H1 (cell line): Measurements from ENCODE around the gene NPFF. TPM values are rescaled to one million over a fixed set of nuclear protein-coding genes. Genes with fewer than 3 reads are reported as not detected.

ENCODE experiments used
- CTCF ChIA-PET: fragments of 300-600 bp; sonication (Branson Sonifier 250); formaldehyde crosslinking; loops from one replicate; lab custom pipeline; 2021; ENCODE audit not compliant: partially characterized antibody; lab: Charles Lee
- POLR2A ChIA-PET: fragments of 300-600 bp; sonication (Branson Sonifier 250); formaldehyde crosslinking; loops from one replicate; lab custom pipeline; 2021; ENCODE audit warnings: inconsistent platforms; ENCODE audit not compliant: partially characterized antibody; lab: Charles Lee
- DNase-seq, 2 experiments: peaks; one replicate each; pipeline versions ENCODE4 v3.0.0 to v3.0.0-alpha.2; 2010 to 2022; ENCODE audit warnings: low spot score in 2 of 2, low read depth in 1 of 2, mixed read lengths in 1 of 2
- FAIRE-seq: peaks from 2 replicates; lab custom pipeline; 2011; peaks lifted over from hg19 to GRCh38; lab: Jason Lieb, UNC
- H2AFZ ChIP-seq: 2 replicates; pipeline ENCODE4 v1.8.1; 2012; ENCODE audit warnings: low read length, inconsistent platforms
- H2AK5ac ChIP-seq: 2 replicates; pipeline ENCODE4 v1.6.1; 2013; ENCODE audit warnings: low read depth, low read length
- H2BK120ac ChIP-seq: replicated peaks from 2 replicates; pipeline ENCODE3; 2013; ENCODE audit warnings: low read depth, low read length, inconsistent platforms
- H2BK12ac ChIP-seq: 2 replicates; pipeline ENCODE4 v1.6.1; 2013; ENCODE audit warnings: low read depth, low read length
- H2BK15ac ChIP-seq: 2 replicates; pipeline ENCODE4 v1.6.1; 2013; ENCODE audit warnings: low read length
- H2BK20ac ChIP-seq: 2 replicates; pipeline ENCODE4 v1.6.1; 2013; ENCODE audit warnings: low read length
- H2BK5ac ChIP-seq: 2 replicates; pipeline ENCODE4 v1.6.1; 2013; ENCODE audit warnings: low read depth, low read length
- H3K14ac ChIP-seq: 2 replicates; pipeline ENCODE4 v1.6.1; 2013; ENCODE audit warnings: inconsistent platforms; ENCODE audit not compliant: insufficient read length
- H3K18ac ChIP-seq: 2 replicates; pipeline ENCODE4 v1.6.1; 2013; ENCODE audit warnings: low read length; ENCODE audit errors: extremely low read depth
- H3K23ac ChIP-seq: 2 replicates; pipeline ENCODE4 v1.6.1; 2013; ENCODE audit warnings: inconsistent platforms; ENCODE audit not compliant: insufficient read length
- H3K23me2 ChIP-seq: 2 replicates; pipeline ENCODE4 v1.6.1; 2013; ENCODE audit warnings: low read depth, low read length
- H3K27ac ChIP-seq: 2 replicates; pipeline ENCODE4 v1.6.1; 2011; ENCODE audit warnings: low read depth, low read length, inconsistent platforms
- H3K27me3 ChIP-seq, 4 experiments: replicated peaks in 1 of 4; 1 replicate in 1 of 4; 2 replicates in 3 of 4; pipeline versions ENCODE4 v1.6.1 to v1.8.1; 2011 to 2013; ENCODE audit warnings: low read length in 3 of 4, mild to moderate bottlenecking in 3 of 4, inconsistent platforms in 2 of 4, mixed read lengths in 2 of 4, moderate library complexity in 1 of 4; ENCODE audit not compliant: control insufficient read depth in 3 of 4, insufficient read depth in 3 of 4; ENCODE audit errors: extremely low read depth in 1 of 4
- H3K36me3 ChIP-seq, 4 experiments: 2 replicates each; pipeline versions ENCODE4 v1.6.1 to v1.8.1; 2011 to 2013; ENCODE audit warnings: mild to moderate bottlenecking in 4 of 4, low read length in 3 of 4, moderate library complexity in 2 of 4, control low read depth in 1 of 4, inconsistent platforms in 1 of 4; ENCODE audit not compliant: insufficient read depth in 4 of 4, control insufficient read depth in 2 of 4
- H3K4ac ChIP-seq: replicated peaks from 2 replicates; pipeline ENCODE3; 2013; ENCODE audit warnings: low read length, low read depth, mixed read lengths, inconsistent platforms; ENCODE audit not compliant: insufficient read length
- H3K4me1 ChIP-seq, 4 experiments: replicated peaks in 1 of 4; 1 replicate in 1 of 4; 2 replicates in 3 of 4; pipeline versions ENCODE4 v1.6.1 to v1.8.1; 2011 to 2013; ENCODE audit warnings: low read length in 3 of 4, inconsistent platforms in 2 of 4, mixed read lengths in 1 of 4; ENCODE audit not compliant: insufficient read depth in 4 of 4, control insufficient read depth in 3 of 4
- H3K4me2 ChIP-seq, 2 experiments: 2 replicates each; pipeline versions ENCODE4 v1.6.1 to v1.8.1; 2011 to 2013; ENCODE audit warnings: low read depth in 2 of 2, low read length in 2 of 2, control low read depth in 1 of 2, inconsistent platforms in 1 of 2, mild to moderate bottlenecking in 1 of 2; ENCODE audit not compliant: insufficient read depth in 1 of 2
- H3K4me3 ChIP-seq, 4 experiments: fragments of 200-600, 300-600 bp in 1 of 4; sonication (generic), shearing (Covaris generic), sonication (Bioruptor Twin) in 1 of 4; 2 replicates each; pipeline versions ENCODE4 v1.5.1 to v1.8.1; 2011 to 2016; ENCODE audit warnings: low read length in 4 of 4, low read depth in 3 of 4, control low read depth in 2 of 4, inconsistent platforms in 2 of 4, mild to moderate bottlenecking in 2 of 4, mixed read lengths in 1 of 4, moderate library complexity in 1 of 4; ENCODE audit not compliant: insufficient read depth in 2 of 4; ENCODE audit errors: extremely low read depth in 1 of 4
- H3K56ac ChIP-seq: replicated peaks from 2 replicates; pipeline ENCODE3; 2013; ENCODE audit warnings: low read depth, mild to moderate bottlenecking, mixed read lengths, low read length, inconsistent platforms; ENCODE audit not compliant: insufficient read length
- H3K79me1 ChIP-seq: 2 replicates; pipeline ENCODE4 v1.6.1; 2013; ENCODE audit warnings: low read depth, low read length, control low read depth
- H3K79me2 ChIP-seq, 2 experiments: 2 replicates each; pipeline versions ENCODE4 v1.6.1 to v1.8.1; 2012 to 2013; ENCODE audit warnings: low read length in 2 of 2, mild to moderate bottlenecking in 2 of 2, inconsistent platforms in 1 of 2; ENCODE audit not compliant: insufficient read depth in 2 of 2, control insufficient read depth in 1 of 2
- H3K9ac ChIP-seq, 4 experiments: replicated peaks in 1 of 4; 1 replicate in 1 of 4; 2 replicates in 3 of 4; pipeline versions ENCODE4 v1.6.1 to v1.8.1; 2011 to 2013; ENCODE audit warnings: low read depth in 3 of 4, low read length in 3 of 4, control low read depth in 2 of 4, mild to moderate bottlenecking in 2 of 4, moderate library complexity in 2 of 4, inconsistent platforms in 1 of 4; ENCODE audit errors: extremely low read depth in 1 of 4
- H3K9me3 ChIP-seq, 2 experiments: 2 replicates each; pipeline versions ENCODE4 v1.6.1 to v1.8.1; 2012 to 2013; ENCODE audit warnings: mild to moderate bottlenecking in 2 of 2, moderate library complexity in 2 of 2, control low read depth in 1 of 2, inconsistent platforms in 1 of 2, low read depth in 1 of 2, low read length in 1 of 2, mixed read lengths in 1 of 2; ENCODE audit not compliant: insufficient read depth in 2 of 2
- H4K20me1 ChIP-seq, 2 experiments: replicated peaks in 1 of 2; 2 replicates each; pipeline versions ENCODE3 to v1.8.1; 2011 to 2013; ENCODE audit warnings: inconsistent platforms in 2 of 2, low read length in 2 of 2, mild to moderate bottlenecking in 1 of 2; ENCODE audit not compliant: insufficient read depth in 2 of 2, control insufficient read depth in 1 of 2
- H4K5ac ChIP-seq: 2 replicates; pipeline ENCODE4 v1.6.1; 2013; ENCODE audit warnings: low read length, low read depth, mixed read lengths, inconsistent platforms; ENCODE audit not compliant: insufficient read length
- H4K8ac ChIP-seq: 2 replicates; pipeline ENCODE4 v1.8.0; 2013; ENCODE audit warnings: mild to moderate bottlenecking, moderate library complexity, low read length, inconsistent platforms; ENCODE audit not compliant: insufficient read depth; ENCODE audit errors: extremely low read depth
- H4K91ac ChIP-seq: replicated peaks from 2 replicates; pipeline ENCODE3; 2013; ENCODE audit warnings: low read length, mixed read lengths, inconsistent platforms; ENCODE audit not compliant: insufficient read length
- ATF3 ChIP-seq: IDR thresholded peaks from 2 replicates; pipeline ENCODE4 v1.6.1; 2011; ENCODE audit warnings: low read depth, mild to moderate bottlenecking, low read length; ENCODE audit not compliant: insufficient read depth
- BACH1 ChIP-seq: IDR thresholded peaks from 2 replicates; pipeline ENCODE4 v1.6.1; 2012; ENCODE audit warnings: low read length, improper control_type of control experiment
- CBX5 ChIP-seq: fragments of 300-800, 300-1000 bp; sonication (generic); IDR thresholded peaks from 2 replicates; pipeline ENCODE4 v1.7.1; 2016; ENCODE audit warnings: antibody characterized with exemption, low read length, low read depth
- FOSL1 ChIP-seq: IDR thresholded peaks from 2 replicates; pipeline ENCODE4 v1.6.1; 2011; ENCODE audit warnings: mild to moderate bottlenecking, low read depth, low read length, moderate library complexity; ENCODE audit not compliant: insufficient read depth
- GABPA ChIP-seq: IDR thresholded peaks from 2 replicates; pipeline ENCODE4 v1.6.1; 2011; ENCODE audit warnings: mild to moderate bottlenecking, low read length, moderate library complexity, borderline replicate concordance; ENCODE audit not compliant: insufficient read depth
- KDM5A ChIP-seq: fragments of 200-600 bp; IDR thresholded peaks from 2 replicates; pipeline ENCODE4 v1.7.1; 2012; ENCODE audit warnings: mild to moderate bottlenecking, low read length, inconsistent platforms, mixed read lengths
- MAX ChIP-seq: IDR thresholded peaks from 2 replicates; pipeline ENCODE4 v1.6.1; 2012; ENCODE audit warnings: inconsistent platforms
- NANOG ChIP-seq: IDR thresholded peaks from 2 replicates; pipeline ENCODE4 v1.6.1; 2011; ENCODE audit warnings: low read length, low read depth, mild to moderate bottlenecking, inconsistent platforms; ENCODE audit not compliant: insufficient read depth, poor library complexity, severe bottlenecking
- NRF1 ChIP-seq: IDR thresholded peaks from 2 replicates; pipeline ENCODE4 v1.6.1; 2011; ENCODE audit warnings: mild to moderate bottlenecking, low read depth, low read length, improper control_type of control experiment
- POLR2A ChIP-seq, 2 experiments: IDR thresholded peaks; 1 replicate in 1 of 2; 2 replicates in 1 of 2; pipeline ENCODE4 v1.6.1; 2011; ENCODE audit warnings: low read depth in 2 of 2, low read length in 2 of 2, mild to moderate bottlenecking in 2 of 2; ENCODE audit errors: control extremely low read depth in 1 of 2
- POU5F1 ChIP-seq: IDR thresholded peaks from 2 replicates; pipeline ENCODE4 v1.6.1; 2011; ENCODE audit warnings: low read depth, mild to moderate bottlenecking, low read length, moderate library complexity
- SIRT6 ChIP-seq: IDR thresholded peaks from one replicate; pipeline ENCODE4 v1.7.1; 2012; ENCODE audit warnings: low read length, inconsistent platforms
- SIX5 ChIP-seq: IDR thresholded peaks from 2 replicates; pipeline ENCODE4 v1.6.1; 2011; ENCODE audit warnings: mild to moderate bottlenecking, low read depth, low read length
- WGBS, 2 experiments: shearing (Covaris generic) in 1 of 2; methylation state at CpG; one replicate each; pipeline versions ENCODE4 v1.1.6 to v1.1.7; 2013 to 2015; ENCODE audit warnings: low lambda C conversion rate in 2 of 2, mixed read lengths in 2 of 2, inconsistent platforms in 1 of 2, low coverage in 1 of 2, missing lambda C conversion rate in 1 of 2; ENCODE audit not compliant: insufficient replicate concordance in 2 of 2, insufficient coverage in 1 of 2, insufficient read length in 1 of 2; ENCODE audit errors: extremely low coverage in 1 of 2, missing lambda C conversion rate in 1 of 2; 5-methylcytosine and 5-hydroxymethylcytosine counted together
- polyA plus RNA-seq, 7 experiments: library from polyadenylated mRNA; depleted of rRNA in 3 of 7; stranded (reverse) in 5 of 7; unstranded in 2 of 7; fragments of >200 nt in 5 of 7; fragments of 200-250 nt in 2 of 7; gene quantifications; 1 replicate in 5 of 7; 2 replicates in 1 of 7; 4 replicates in 1 of 7; pipeline versions ENCODE4 v1.2.1 to v1.2.3, GENCODE V29; 2011 to 2013; ENCODE audit warnings: missing spikeins in 2 of 7, mixed read lengths in 2 of 7
- total RNA-seq: library from RNA; stranded (reverse); fragmentation: NEBNext Ultra II Directional; extraction: Animal tissue kit (Norgen Biotek cat#: 25700); gene quantifications from 2 replicates; pipeline ENCODE4 v1.2.1, GENCODE V29; 2021

NPFF gene
- total and polyA plus RNA-seq, 2 of the 8 experiments (the other 6 are each of a cell fraction or from before 2014, with no cell fraction given): not detected

GRCh38 chr12:53539526-53539925 lies 32.2 kb upstream of the NPFF start:
- no peaks in the 10 kb centered on the region for H3K27me3 ChIP-seq
- no peak overlapping the region for H3K4me2 ChIP-seq
- no peak overlapping the region for H3K56ac ChIP-seq
- H3K4ac ChIP-seq: no peak overlapping the region
- H4K8ac ChIP-seq: no peak overlapping the region
- no peaks in the 10 kb centered on the region for H3K23me2 ChIP-seq
- no peaks in the 10 kb centered on the region for H4K20me1 ChIP-seq
- no peak overlapping the region for H2BK120ac ChIP-seq
- no peaks in the 10 kb centered on the region for H3K79me1 ChIP-seq
- FAIRE-seq: no peak
- H3K18ac ChIP-seq: no peak overlapping the region
- H4K91ac ChIP-seq: no peak overlapping the region
- H2BK5ac ChIP-seq: no peak overlapping the region
- ChIA-PET POLR2A (interaction anchor here (0.5 to 0.9 kb wide), 2 partner anchors 33 to 138 kb away, joined by 4 read pairs; no protein-coding TSS in a partner anchor), CTCF (interaction anchor here (0.6 to 1.7 kb wide), 6 partner anchors 50 to 206 kb away, joined by 3 to 4 read pairs (median 3); partner anchors contain the start of gene ATP5MC2)
- no peak overlapping the region for H2BK20ac ChIP-seq
- H3K4me3 ChIP-seq: no peak overlapping the region
- no peak overlapping the region for H3K23ac ChIP-seq
- H2BK15ac ChIP-seq: no peak overlapping the region
- H3K9ac ChIP-seq: no peak overlapping the region
- no peaks in the 10 kb centered on the region for H3K9me3 ChIP-seq
- no peak overlapping the region for H2BK12ac ChIP-seq
- H3K36me3 ChIP-seq: peaks cover 0 to 6% (median 3%) of the 10 kb centered on the region in 4 experiments; a peak in 4 of 8 replicates
- no peaks in the 10 kb centered on the region for H3K79me2 ChIP-seq
- no peak overlapping the region for H2AFZ ChIP-seq
- no peak for DNase-seq
- no peak overlapping the region for H4K5ac ChIP-seq
- H2AK5ac ChIP-seq: no peak overlapping the region
- no peak overlapping the region for H3K27ac ChIP-seq
- H3K4me1 ChIP-seq: 0 out of 7 replicates have a peak, but pooled peaks cover 0 to 5% (median 0%) of the 10 kb centered on the region in 4 experiments
- 97% methylated on average over 3 of the region's 3 CpGs; no CpG with 5 or more reads in 1 of the 2 experiments for WGBS, 2 experiments
- no peak overlapping the region for H3K14ac ChIP-seq
- TF ChIP-seq POU5F1: no peak
- no peak for TF ChIP-seq FOSL1
- no peak for TF ChIP-seq POLR2A (IDR thresholded peaks at IDR 0.05; ENCODE audit: control extremely low read depth in 1 of 2, low read depth in 2 of 2, low read length in 2 of 2)
- no peak for TF ChIP-seq ATF3
- TF ChIP-seq KDM5A: no peak
- TF ChIP-seq NANOG: no peak
- no peak for TF ChIP-seq BACH1
- no peak for TF ChIP-seq GABPA
- no peak for TF ChIP-seq SIX5
- no peak for TF ChIP-seq CBX5
- no peak for TF ChIP-seq MAX
- no peak for TF ChIP-seq SIRT6
- TF ChIP-seq NRF1: no peak
